ENCODE measurements around the gene BIRC2. TPM values are rescaled to one million over a fixed set of nuclear protein-coding genes. Genes with fewer than 3 reads are reported as not detected.

Gene BIRC2
- total RNA-seq, 1 experiment from 2014 or later = 32.6 TPM

DNA sequence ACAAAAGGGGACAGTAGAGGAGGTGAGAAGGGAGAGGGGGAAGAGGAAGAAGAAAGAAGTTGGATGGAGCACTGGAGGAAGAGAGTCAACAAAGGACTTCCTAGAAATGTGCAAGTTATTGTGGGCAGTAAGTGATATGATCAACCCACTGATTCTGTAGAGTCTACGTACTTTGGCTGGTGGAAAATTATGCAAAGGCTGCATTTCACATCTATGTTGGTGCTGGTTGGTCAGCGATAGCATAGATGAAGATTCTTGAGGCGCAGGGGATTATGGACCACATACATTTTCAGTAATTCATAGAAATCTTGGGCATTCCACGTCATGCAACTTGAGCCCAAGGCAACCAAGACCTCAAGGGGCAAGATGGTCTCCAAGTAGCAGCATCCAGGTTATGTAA is 42.3 kb upstream of the BIRC2 start (continued):
- TF ChIP-seq, protein P1, sequence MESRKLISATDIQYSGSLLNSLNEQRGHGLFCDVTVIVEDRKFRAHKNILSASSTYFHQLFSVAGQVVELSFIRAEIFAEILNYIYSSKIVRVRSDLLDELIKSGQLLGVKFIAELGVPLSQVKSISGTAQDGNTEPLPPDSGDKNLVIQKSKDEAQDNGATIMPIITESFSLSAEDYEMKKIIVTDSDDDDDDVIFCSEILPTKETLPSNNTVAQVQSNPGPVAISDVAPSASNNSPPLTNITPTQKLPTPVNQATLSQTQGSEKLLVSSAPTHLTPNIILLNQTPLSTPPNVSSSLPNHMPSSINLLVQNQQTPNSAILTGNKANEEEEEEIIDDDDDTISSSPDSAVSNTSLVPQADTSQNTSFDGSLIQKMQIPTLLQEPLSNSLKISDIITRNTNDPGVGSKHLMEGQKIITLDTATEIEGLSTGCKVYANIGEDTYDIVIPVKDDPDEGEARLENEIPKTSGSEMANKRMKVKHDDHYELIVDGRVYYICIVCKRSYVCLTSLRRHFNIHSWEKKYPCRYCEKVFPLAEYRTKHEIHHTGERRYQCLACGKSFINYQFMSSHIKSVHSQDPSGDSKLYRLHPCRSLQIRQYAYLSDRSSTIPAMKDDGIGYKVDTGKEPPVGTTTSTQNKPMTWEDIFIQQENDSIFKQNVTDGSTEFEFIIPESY (IDR thresholded peaks at IDR 0.05; ENCODE audit: extremely low read depth, insufficient replicate concordance, low read length) = no peak

DNA sequence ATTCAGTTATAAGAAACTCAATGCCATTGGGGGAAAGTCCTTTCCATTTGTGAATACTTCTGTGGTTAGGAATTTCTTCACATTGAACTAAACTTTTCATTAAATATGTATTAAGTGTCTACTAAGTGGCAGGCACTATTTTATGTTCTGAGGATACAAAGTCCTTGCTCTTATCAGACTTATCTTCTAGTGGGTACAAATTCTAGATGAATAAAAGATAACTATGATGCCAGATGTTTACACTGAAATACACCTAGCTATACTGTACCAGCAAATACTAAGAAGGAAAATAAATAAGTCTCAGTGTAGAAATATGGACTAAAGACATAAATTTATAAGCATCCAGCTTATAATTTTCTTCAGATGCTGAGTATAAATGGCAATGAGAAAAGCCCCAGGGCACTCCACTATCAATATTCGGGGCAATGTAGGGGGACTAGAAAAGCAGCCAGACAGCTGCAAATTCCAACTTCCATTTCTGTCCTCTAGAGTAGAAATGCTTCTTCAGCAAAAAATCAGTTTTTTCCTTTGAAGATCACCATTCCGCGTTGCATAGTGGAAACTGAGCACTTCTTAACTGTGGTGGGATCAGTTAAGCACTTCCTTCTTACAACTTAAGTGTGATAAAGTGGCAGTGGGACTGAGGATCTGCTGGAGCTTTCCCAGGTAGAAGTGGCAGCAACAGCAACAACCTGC is 41.5 kb upstream of the BIRC2 start:
- ChIA-PET CTCF (interaction anchor here (0.8 to 1.9 kb wide), 7 partner anchors 10 to 361 kb away, joined by 3 to 21 read pairs (median 4); no protein-coding TSS in a partner anchor), POLR2A (interaction anchor here (1.4 kb wide), 1 partner anchor 36 kb away, joined by 3 read pairs; no protein-coding TSS in a partner anchor), RAD21 (ENCODE audit: low non-redundant PET in 1 of 2, low total read pairs in 2 of 2, uncharacterized antibody in 2 of 2, unreplicated experiment in 2 of 2) (interaction anchor here in 1 of 2 experiments (1.2 kb wide), 1 partner anchor 11 kb away, joined by 5 read pairs; no protein-coding TSS in a partner anchor)
- Histone ChIP-seq H3K9ac (ENCODE audit: low read length) (peak overlapping the region; percentile 15; the same call in 1 of the 2 replicates), H3K9me2 (ENCODE audit: insufficient read depth) (no peaks in the 10 kb centered on the region), H3K36me3 (ENCODE audit: control insufficient read depth in 1 of 2, insufficient read depth in 2 of 2, low read length in 2 of 2) (no peaks in the 10 kb centered on the region), H3K27me3 (ENCODE audit: insufficient read depth, low read length) (no peaks in the 10 kb centered on the region), H3K79me2 (ENCODE audit: insufficient read depth, low read length) (no peaks in the 10 kb centered on the region), H3K4me1 (ENCODE audit: control insufficient read depth in 1 of 2, insufficient read depth in 2 of 2, low read length in 2 of 2) (peaks cover 9 to 25% of the 10 kb centered on the region in 2 experiments), H3K27ac (ENCODE audit: low read depth, low read length) (no peak overlapping the region), H3K4me3 (replicated peaks in 1 of 2; ENCODE audit: low read depth in 1 of 2, low read length in 2 of 2) (peak overlapping the region in 1 of 2 experiments; percentile 47; a peak in 2 of 4 replicates), H2AFZ (ENCODE audit: low read depth, low read length, poor library complexity, severe bottlenecking) (peak overlapping the region; percentile 95), H3K9me3 (ENCODE audit: control insufficient read depth in 1 of 2, insufficient read depth in 1 of 2, low read depth in 1 of 2, low read length in 2 of 2) (no peaks in the 10 kb centered on the region; a peak in 1 of 4 replicates), H4K20me1 (ENCODE audit: insufficient read depth) (no peaks in the 10 kb centered on the region), H3K4me2 (ENCODE audit: low read length) (peak overlapping the region; percentile 74)
- TF ChIP-seq FOSL1 (IDR thresholded peaks at IDR 0.05; ENCODE audit: low read depth) (no peak), CBX3 (IDR thresholded peaks at IDR 0.05; ENCODE audit: low read depth) (no peak), ELF1 (IDR thresholded peaks at IDR 0.05; ENCODE audit: borderline replicate concordance, low read depth) (no peak)
- TF ChIP-seq, protein P2, sequence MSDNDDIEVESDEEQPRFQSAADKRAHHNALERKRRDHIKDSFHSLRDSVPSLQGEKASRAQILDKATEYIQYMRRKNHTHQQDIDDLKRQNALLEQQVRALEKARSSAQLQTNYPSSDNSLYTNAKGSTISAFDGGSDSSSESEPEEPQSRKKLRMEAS (IDR thresholded peaks at IDR 0.05) = no peak
- BruUV-seq (replicated peaks) = no TSS peak
- ATAC-seq (peak; percentile 37), DNase-seq (ENCODE audit: low read depth, low spot score) (no peak)
- intact Hi-C loops (cut with micrococcal nuclease) = no loop called here

Measured in HCT116 (cell line).